ENCODE measurements around the gene CELF2.

The CELF2 gene

DNA sequence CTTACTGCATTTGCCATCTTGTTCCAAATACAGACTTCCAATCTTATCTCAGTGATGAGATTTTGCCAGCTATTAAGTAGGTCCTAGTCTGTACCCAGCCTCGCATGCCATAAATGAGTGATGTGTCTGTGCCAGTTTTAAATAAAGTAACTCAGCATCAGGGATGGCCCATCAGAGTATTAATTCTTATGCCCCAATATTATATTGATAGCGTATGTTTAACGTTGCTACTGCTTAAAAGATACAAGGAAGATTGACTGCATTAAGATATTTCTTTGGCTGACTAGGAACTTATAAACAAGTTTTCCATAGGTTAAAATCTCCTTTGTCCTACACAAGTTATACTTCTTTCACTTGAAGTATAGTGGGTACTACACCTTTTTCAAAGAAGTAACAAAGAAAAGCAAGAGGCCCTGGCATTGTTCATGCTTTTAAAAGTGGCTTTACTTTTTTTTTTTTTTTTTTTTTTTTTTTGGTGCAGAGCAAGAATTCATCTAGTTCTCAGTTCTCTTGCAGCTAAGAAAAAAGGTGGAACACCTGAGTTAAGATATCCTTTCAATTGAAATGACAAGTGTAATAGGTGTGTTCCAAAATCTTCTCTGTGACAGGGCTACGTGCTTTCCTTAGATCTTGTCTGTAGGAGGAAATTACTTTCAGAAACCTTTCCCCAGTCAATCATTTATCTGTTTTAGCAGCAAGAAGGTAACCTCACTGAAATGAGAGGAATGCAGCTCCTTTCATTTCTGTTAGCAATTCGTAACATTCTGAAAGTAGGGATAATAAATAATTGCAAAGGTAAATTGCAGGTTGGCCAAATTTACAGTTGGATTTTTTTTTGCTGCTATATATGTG lies 245.0 kb downstream of the CELF2 start:
- no peak overlapping the region for H3K4me3 ChIP-seq (replicated peaks; ENCODE audit: low read depth, low read length)
- DNase-seq (ENCODE audit: low read depth), result no peak
- no peak for TF ChIP-seq CTCF (IDR thresholded peaks at IDR 0.05; ENCODE audit: low read length, missing control alignments)

- no peak for DNase-seq (ENCODE audit: low read depth)
- no peak overlapping the region for H3K4me3 ChIP-seq (replicated peaks; ENCODE audit: low read depth, low read length)
- no peak for TF ChIP-seq CTCF (IDR thresholded peaks at IDR 0.05; ENCODE audit: low read length, missing control alignments)
These were observed 246.1 kb downstream of the CELF2 start for GRCh38 chr10:11263767-11264166.

- no peak for TF ChIP-seq CTCF (IDR thresholded peaks at IDR 0.05; ENCODE audit: low read length, missing control alignments)
- H3K4me3 ChIP-seq (replicated peaks; ENCODE audit: low read depth, low read length), result no peak overlapping the region
- no peak for DNase-seq (ENCODE audit: low read depth)
These were observed 246.8 kb downstream of the CELF2 start for GRCh38 chr10:11264296-11265048.

DNA sequence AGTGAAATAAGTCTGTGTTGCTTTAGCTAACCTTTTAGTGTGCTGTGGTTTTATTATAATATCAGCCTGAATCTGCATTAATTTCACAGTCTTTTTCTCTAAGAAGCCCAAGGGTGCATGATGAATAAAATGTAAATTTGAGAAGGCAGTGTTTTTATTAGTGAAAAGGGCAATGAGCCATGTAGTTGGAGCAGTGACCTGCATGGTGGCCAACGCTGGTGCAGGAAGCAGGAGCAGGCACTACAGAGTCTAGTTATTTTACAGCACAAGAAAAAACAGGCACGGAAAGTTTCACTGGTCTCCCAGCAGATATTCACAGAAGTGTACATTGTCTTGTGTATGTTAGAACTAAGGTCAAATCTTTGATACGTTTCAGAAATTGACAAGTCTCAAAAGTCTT lies 247.8 kb downstream of the CELF2 start:
- H3K4me3 ChIP-seq (replicated peaks; ENCODE audit: low read depth, low read length), result no peak overlapping the region
- no peak for DNase-seq (ENCODE audit: low read depth)
- no peak for TF ChIP-seq CTCF (IDR thresholded peaks at IDR 0.05; ENCODE audit: low read length, missing control alignments)

DNA sequence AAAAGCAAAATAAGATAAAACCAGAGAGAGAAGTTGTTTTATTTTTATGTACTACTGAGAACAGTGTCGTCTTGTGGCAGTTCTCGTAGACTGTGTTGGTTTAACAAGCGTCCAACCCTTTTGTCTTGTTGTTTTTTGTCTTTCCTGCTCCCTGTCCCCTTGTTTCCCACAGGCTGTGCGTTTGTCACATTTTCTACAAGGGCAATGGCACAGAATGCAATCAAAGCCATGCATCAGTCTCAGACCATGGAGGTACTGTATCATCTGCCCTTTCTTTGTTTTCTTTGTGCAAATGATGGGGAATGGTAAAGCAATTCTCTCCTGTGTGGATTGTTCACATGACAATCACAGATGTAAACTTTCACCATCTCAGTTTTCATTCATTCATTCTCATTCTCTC lies 248.8 kb downstream of the CELF2 start:
- no peak for DNase-seq (ENCODE audit: low read depth)
- no peak overlapping the region for H3K4me3 ChIP-seq (replicated peaks; ENCODE audit: low read depth, low read length)
- TF ChIP-seq CTCF (IDR thresholded peaks at IDR 0.05; ENCODE audit: low read length, missing control alignments), result no peak

DNA sequence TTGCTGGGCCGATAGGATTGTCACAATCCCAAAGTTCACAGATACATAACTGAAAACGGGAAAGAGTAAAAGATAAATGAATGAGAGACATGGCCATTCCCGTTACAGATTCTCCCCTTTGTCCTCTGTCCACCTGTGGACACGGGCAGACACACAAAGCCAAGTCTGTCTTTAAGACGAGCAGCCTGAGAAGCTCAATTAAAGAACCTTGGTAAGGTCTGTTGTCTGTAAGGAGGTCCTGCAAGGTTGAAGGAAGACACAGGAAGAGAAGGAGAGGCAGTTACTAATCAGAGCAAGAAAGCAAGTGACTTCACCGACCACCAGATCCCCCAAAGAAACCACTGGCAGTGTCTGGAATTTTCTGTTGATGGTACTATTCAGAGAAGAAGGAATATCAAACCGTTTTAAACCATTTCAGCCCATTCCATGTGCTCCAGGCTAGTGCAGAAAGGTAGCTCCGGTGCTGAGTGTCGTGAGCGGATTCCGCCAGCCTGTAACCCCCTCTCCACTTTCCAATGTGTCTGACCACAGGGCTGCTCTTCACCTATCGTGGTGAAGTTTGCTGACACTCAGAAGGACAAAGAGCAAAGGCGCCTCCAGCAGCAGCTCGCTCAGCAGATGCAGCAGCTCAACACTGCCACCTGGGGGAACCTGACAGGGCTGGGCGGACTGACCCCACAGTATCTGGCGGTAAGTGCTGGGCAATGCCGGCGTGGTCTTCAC lies 252.6 kb downstream of the CELF2 start:
- H3K4me3 ChIP-seq (replicated peaks; ENCODE audit: low read depth, low read length), result no peak overlapping the region
- peak; percentile 77 for DNase-seq (ENCODE audit: low read depth)
- peak; percentile 93 for TF ChIP-seq CTCF (IDR thresholded peaks at IDR 0.05; ENCODE audit: low read length, missing control alignments)
